Gastroesophageal sphincter (tissue), 4 donors: Measurements from ENCODE around the gene UBQLN4. TPM values are rescaled to one million over a fixed set of nuclear protein-coding genes. Genes with fewer than 3 reads are reported as not detected.

ENCODE experiments used
- ATAC-seq: fragments of 150-250 bp; one replicate; pipeline ENCODE4 v1.9.1; 2016; ENCODE audit warnings: mild to moderate bottlenecking, moderate library complexity
- H3K27ac ChIP-seq, 4 donors: fragments of 200-600 bp; sonication (generic) in 3 of 4; 1 replicate in 3 of 4; 2 replicates in 1 of 4; pipeline ENCODE4 v1.5.1; 2016 to 2019
- H3K27me3 ChIP-seq: fragments of 200-600 bp; sonication (generic); one replicate; pipeline ENCODE4 v1.5.1; 2019
- H3K36me3 ChIP-seq, 2 donors: fragments of 200-600 bp; sonication (generic); one replicate each; pipeline ENCODE4 v1.5.1; 2019; ENCODE audit warnings: control low read depth in 1 of 2
- H3K4me1 ChIP-seq, 3 donors: fragments of 200-600 bp; sonication (generic); 1 replicate in 2 of 3; 2 replicates in 1 of 3; pipeline ENCODE4 v1.5.1; 2016 to 2019; ENCODE audit warnings: control low read depth in 2 of 3
- H3K4me3 ChIP-seq, 2 donors: fragments of 200-600 bp; sonication (generic); one replicate each; pipeline ENCODE4 v1.5.1; 2019; ENCODE audit warnings: mild to moderate bottlenecking in 1 of 2, moderate library complexity in 1 of 2
- H3K9me3 ChIP-seq, 3 donors: fragments of 200-600 bp; sonication (generic); one replicate each; pipeline ENCODE4 v1.5.1; 2017 to 2019; ENCODE audit warnings: control low read depth in 2 of 3
- EP300 ChIP-seq: sonication (generic); formaldehyde crosslinking; IDR thresholded peaks from one replicate; pipeline ENCODE4 v1.6.1; 2017; ENCODE audit warnings: antibody characterized with exemption, mild to moderate bottlenecking
- POLR2A ChIP-seq, 2 donors: fragments of 450-650 bp; IDR thresholded peaks; one replicate each; pipeline ENCODE4 v1.6.1; 2017; ENCODE audit warnings: antibody characterized with exemption in 2 of 2, mild to moderate bottlenecking in 2 of 2, moderate library complexity in 1 of 2
- POLR2AphosphoS5 ChIP-seq: sonication (generic); formaldehyde crosslinking; IDR thresholded peaks from one replicate; pipeline ENCODE4 v1.6.1; 2017; ENCODE audit warnings: antibody characterized with exemption
- WGBS, 2 donors: methylation state at CpG; one replicate each; pipeline ENCODE4 v1.1.5; 2018; ENCODE audit warnings: low coverage in 1 of 2; 5-methylcytosine and 5-hydroxymethylcytosine counted together
- total RNA-seq, 4 donors: library from RNA; depleted of rRNA; stranded (reverse); fragments of >200 nt; gene quantifications; one replicate each; pipeline ENCODE4 v1.1.0, GENCODE V29; 2016
- TF ChIP-seq, protein P1 (sequence below), 4 experiments: fragments of 200-600 bp in 2 of 4; fragments of 450-650 bp in 2 of 4; sonication (generic) in 1 of 4; IDR thresholded peaks; one replicate each; pipeline ENCODE4 v1.5.1; 2017 to 2019; ENCODE audit warnings: antibody characterized with exemption in 4 of 4, mild to moderate bottlenecking in 2 of 4, moderate library complexity in 2 of 4

UBQLN4 gene
- total RNA-seq, 4 donors from 2014 or later = 19.6 to 29.6 (median 24.8) TPM

DNA sequence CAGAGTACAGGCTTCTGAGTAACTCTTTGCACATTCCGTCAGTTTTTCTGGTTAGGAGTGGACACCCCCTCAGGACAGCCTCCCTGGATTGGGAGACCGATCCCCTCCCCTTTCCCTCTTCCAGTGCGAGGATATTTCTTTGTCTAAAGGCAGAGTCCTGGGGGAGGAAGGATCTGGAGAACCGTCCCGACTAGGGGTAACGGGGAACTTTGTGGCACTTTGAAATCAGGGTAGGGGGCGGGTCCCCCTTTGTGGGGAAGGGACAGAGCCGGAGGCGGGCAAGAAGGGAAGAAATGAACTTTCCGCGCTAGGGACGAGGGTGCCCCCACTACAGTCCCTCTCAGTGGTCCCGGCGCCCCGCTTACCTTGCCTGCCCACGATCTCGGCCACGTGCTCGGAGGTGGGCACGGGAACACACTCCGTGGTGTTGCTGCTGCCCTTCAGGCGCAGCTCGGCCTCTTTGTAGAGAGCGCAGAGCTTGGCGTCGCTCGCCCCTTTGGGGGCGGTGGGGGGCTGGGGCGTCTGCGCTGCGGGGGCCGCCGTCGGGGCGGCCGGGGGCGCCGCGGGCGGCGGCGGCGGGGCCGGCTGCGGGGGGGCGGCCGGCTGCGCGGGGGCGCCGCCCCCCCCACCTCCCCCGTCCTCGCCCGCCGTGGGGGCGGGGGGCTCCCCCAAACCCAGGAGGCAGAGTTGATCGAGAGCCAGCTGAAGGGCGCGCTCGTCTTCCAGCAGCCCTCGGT lies 27.8 kb upstream of the UBQLN4 start:
- no peak overlapping the region for H3K27ac ChIP-seq
- WGBS, 2 donors = 0% methylated on average over 4 of the region's 61 CpGs; no CpG with 5 or more reads in 1 of the 2 donors
- no peaks in the 10 kb centered on the region for H3K36me3 ChIP-seq
- H3K4me1 ChIP-seq = peaks cover 0 to 55% (median 15%) of the 10 kb centered on the region in 3 donors
- TF ChIP-seq POLR2A (IDR thresholded peaks at IDR 0.05) = no peak
- TF ChIP-seq EP300 = no peak
- TF ChIP-seq, protein P1, sequence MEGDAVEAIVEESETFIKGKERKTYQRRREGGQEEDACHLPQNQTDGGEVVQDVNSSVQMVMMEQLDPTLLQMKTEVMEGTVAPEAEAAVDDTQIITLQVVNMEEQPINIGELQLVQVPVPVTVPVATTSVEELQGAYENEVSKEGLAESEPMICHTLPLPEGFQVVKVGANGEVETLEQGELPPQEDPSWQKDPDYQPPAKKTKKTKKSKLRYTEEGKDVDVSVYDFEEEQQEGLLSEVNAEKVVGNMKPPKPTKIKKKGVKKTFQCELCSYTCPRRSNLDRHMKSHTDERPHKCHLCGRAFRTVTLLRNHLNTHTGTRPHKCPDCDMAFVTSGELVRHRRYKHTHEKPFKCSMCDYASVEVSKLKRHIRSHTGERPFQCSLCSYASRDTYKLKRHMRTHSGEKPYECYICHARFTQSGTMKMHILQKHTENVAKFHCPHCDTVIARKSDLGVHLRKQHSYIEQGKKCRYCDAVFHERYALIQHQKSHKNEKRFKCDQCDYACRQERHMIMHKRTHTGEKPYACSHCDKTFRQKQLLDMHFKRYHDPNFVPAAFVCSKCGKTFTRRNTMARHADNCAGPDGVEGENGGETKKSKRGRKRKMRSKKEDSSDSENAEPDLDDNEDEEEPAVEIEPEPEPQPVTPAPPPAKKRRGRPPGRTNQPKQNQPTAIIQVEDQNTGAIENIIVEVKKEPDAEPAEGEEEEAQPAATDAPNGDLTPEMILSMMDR (IDR thresholded peaks at IDR 0.05) = no peak
- TF ChIP-seq POLR2AphosphoS5 = no peak
- peak overlapping the region; percentile 90 to 95 for H3K4me3 ChIP-seq
- no peaks in the 10 kb centered on the region for H3K9me3 ChIP-seq
- no peaks in the 10 kb centered on the region for H3K27me3 ChIP-seq
- no peak for ATAC-seq

DNA sequence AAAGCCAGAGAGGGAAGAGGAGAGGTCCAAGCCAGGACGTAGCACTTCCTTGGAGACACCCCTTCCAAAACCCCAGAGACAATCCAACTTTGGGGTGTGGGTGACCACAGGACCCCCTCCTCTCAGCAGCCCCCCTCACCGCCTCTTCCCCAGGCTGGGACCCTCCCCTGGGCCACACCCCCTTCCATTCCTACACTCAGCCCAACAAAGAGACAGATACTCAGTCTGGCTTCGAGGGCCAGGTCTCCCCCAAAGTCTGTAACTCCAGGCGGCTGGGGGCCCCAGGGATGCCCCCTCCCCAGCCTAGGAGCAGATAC lies 27.2 kb upstream of the UBQLN4 start:
- WGBS, 2 donors = 36% methylated on average over 3 of the region's 4 CpGs; no CpG with 5 or more reads in 1 of the 2 donors
- H3K4me1 ChIP-seq = peaks cover 0 to 55% (median 18%) of the 10 kb centered on the region in 3 donors
- H3K9me3 ChIP-seq = no peaks in the 10 kb centered on the region
- no peak overlapping the region for H3K4me3 ChIP-seq
- no peaks in the 10 kb centered on the region for H3K27me3 ChIP-seq
- no peak for ATAC-seq
- no peak overlapping the region for H3K27ac ChIP-seq
- no peaks in the 10 kb centered on the region for H3K36me3 ChIP-seq
- TF ChIP-seq POLR2A (IDR thresholded peaks at IDR 0.05) (no peak), POLR2AphosphoS5 (no peak), EP300 (no peak)
- TF ChIP-seq, protein P1 (IDR thresholded peaks at IDR 0.05) = no peak

DNA sequence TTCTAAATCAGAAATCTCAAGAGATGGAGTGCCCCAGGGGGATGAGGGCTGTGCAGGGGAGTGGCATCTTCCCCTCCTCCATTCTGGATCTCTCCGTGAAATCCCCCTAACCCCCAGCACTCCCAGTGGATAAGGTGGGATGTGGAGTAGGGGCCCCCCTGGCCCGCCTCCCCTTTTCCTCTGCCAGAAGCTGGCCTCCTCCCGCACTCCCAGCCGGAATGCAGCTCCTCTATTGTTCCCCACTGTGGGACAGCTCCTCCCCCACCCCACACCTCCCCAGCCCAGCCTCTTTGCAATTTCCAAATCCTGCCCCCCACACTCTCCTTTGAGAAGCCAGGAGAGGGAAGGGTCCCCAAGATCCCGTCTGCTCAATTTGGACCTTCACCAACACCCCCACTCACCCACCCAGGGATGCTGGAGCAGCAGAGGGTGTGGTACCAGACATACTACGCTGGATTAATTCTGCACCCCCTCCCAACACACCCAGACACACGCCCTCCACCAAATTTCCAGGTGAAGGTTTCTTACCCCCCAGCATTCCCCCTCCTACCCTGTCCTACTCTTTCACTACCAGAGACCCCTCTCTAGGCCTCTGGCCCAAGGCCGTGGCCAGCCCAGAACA lies 26.8 kb upstream of the UBQLN4 start:
- ATAC-seq = no peak
- no peaks in the 10 kb centered on the region for H3K36me3 ChIP-seq
- H3K4me1 ChIP-seq = peaks cover 0 to 58% (median 18%) of the 10 kb centered on the region in 3 donors
- H3K27me3 ChIP-seq = no peaks in the 10 kb centered on the region
- H3K27ac ChIP-seq = no peak overlapping the region
- H3K9me3 ChIP-seq = no peaks in the 10 kb centered on the region
- TF ChIP-seq POLR2A (IDR thresholded peaks at IDR 0.05) = no peak
- TF ChIP-seq, protein P1 (IDR thresholded peaks at IDR 0.05) = no peak
- TF ChIP-seq EP300 = no peak
- TF ChIP-seq POLR2AphosphoS5 = no peak
- 20 to 67% methylated on average over 2 to 5 of the region's 8 CpGs for WGBS, 2 donors
- H3K4me3 ChIP-seq = no peak overlapping the region

DNA sequence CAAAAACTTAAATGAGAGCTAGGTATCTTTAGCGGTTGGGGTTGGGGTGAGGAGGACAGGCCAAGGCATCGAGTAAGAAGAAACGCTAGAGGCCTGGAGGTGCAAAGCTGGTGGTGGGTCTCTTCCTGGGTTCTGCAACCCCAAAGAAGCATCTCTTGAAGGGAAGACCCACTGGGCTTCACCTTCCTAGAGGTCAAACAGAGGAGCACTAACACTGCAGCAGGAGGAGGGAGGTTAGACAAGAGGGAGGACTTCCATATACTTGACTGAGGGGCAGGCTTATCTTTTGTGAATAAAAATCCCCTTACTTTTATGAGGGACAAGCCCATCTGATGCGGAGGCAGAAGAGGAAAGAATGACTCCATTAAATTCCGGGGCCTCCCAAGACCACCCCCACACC lies 26.2 kb upstream of the UBQLN4 start:
- no peak for ATAC-seq
- Histone ChIP-seq H3K9me3 (no peaks in the 10 kb centered on the region), H3K27ac (no peak overlapping the region), H3K27me3 (no peaks in the 10 kb centered on the region), H3K4me3 (no peak overlapping the region), H3K4me1 (peaks cover 0 to 64% (median 18%) of the 10 kb centered on the region in 3 donors), H3K36me3 (no peaks in the 10 kb centered on the region)
- WGBS, 2 donors = 80% methylated on average over 5 of the region's 5 CpGs; no CpG with 5 or more reads in 1 of the 2 donors
- TF ChIP-seq, protein P1 (IDR thresholded peaks at IDR 0.05) = no peak
- TF ChIP-seq POLR2AphosphoS5 = no peak
- TF ChIP-seq EP300 = no peak
- TF ChIP-seq POLR2A (IDR thresholded peaks at IDR 0.05) = no peak

DNA sequence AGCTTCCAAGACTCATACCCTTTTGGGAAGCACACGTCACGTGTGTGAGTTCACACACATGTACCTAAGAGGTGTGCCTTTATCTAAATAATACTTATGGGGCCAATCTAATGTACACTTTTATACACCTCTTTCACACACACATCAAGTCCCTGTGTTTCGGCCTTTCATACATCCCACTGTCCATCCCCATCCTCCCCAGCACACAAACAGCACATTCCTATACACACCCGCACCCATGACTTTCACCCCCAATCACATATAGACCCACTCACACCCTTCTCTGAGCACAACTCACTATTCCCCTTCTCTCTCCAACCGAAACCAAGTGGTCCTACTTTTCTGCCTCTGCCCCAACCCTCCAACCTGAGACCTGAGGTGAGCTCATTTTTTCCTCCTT lies 25.1 kb upstream of the UBQLN4 start:
- H3K4me1 ChIP-seq = peaks cover 0 to 56% (median 18%) of the 10 kb centered on the region in 3 donors
- no peak overlapping the region for H3K27ac ChIP-seq
- no peak for ATAC-seq
- H3K4me3 ChIP-seq = no peak overlapping the region
- no peaks in the 10 kb centered on the region for H3K9me3 ChIP-seq
- no peaks in the 10 kb centered on the region for H3K27me3 ChIP-seq
- 69 to 73% methylated on average over 5 of the region's 5 CpGs for WGBS, 2 donors
- TF ChIP-seq, protein P1 (IDR thresholded peaks at IDR 0.05) = no peak
- no peak for TF ChIP-seq EP300
- no peaks in the 10 kb centered on the region for H3K36me3 ChIP-seq
